ENCODE data around the gene CDC42EP4. TPM values are rescaled to one million over a fixed set of nuclear protein-coding genes. Genes with fewer than 3 reads are reported as not detected.

The CDC42EP4 gene, protein sequence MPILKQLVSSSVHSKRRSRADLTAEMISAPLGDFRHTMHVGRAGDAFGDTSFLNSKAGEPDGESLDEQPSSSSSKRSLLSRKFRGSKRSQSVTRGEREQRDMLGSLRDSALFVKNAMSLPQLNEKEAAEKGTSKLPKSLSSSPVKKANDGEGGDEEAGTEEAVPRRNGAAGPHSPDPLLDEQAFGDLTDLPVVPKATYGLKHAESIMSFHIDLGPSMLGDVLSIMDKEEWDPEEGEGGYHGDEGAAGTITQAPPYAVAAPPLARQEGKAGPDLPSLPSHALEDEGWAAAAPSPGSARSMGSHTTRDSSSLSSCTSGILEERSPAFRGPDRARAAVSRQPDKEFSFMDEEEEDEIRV
- 44.6 TPM for total RNA-seq
- long read RNA-seq, transcript CDC42EP4-205 (2 exons, 1,022 nt) = minor isoform, 12 of 115 reads
- long read RNA-seq, transcript CDC42EP4-201 (2 exons, 3,272 nt) = major isoform, 55 of 115 reads
- long read RNA-seq, partial matches to known transcripts = 0 of 115 reads
- long read RNA-seq, other reads (novel, unspliced or antisense) = 48 of 115 reads

DNA sequence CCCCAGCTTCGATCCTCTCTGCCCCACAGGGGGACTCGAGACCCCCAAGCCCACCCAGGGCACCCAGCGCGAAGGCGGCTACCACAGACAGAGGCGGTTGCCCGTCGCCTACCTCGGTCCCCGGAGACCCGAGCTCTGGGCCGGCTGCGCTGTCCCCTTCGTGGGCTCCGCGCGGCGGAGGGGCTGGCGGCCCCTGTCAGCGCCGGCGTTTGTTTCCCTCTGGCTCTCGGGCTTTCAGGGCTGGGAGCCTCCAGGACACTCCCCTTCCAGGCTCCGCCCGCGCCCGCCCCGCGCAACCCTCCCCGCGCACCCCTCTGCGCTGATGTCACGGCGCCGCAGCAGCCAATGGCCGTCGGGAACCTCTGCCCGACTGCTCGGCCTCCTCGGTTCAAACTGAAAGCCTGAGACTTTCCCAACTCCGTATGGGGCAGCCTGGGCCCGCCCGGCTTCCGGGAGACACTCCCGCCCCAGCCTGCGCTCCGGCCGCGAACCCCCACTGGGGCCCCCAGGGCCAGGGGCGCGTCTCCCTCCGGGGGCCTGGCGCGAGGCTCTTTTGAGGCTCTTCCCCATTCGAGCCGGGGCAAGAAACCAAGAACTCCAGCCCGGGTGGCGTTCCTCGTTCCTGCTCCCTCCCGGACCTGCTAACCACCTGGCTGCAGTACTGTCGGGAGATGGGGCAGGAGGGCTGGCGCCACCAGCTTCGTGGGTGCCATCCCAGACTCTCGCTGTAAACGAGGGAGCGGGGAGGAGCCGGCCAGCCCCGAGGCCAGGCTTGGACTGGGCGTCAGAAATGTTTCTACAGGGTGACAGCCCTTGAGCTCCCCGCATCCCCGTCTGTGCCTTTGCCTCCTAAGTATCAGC lies at the start of gene CDC42EP4:
Gene CDC42EP4 (minus strand): TSS at position 221 of the 861 bp plus-strand sequence. CDS start 25,501 bp downstream, outside the sequence.
- no peaks in the 10 kb centered on the region for H3K9me3 ChIP-seq
- H3K36me3 ChIP-seq = no peaks in the 10 kb centered on the region
- intact Hi-C loops (cut with DNase I) = no loop called here
- ATAC-seq (peak; percentile 90 to 94), DNase-seq (peak; percentile 96)
- H3K27me3 ChIP-seq (ENCODE audit: low read depth) = no peaks in the 10 kb centered on the region
- H3K4me1 ChIP-seq = peaks cover 41% of the 10 kb centered on the region
- H3K4me3 ChIP-seq = peak within 1 kb of the TSS; percentile 100
- TF ChIP-seq, protein P1, sequence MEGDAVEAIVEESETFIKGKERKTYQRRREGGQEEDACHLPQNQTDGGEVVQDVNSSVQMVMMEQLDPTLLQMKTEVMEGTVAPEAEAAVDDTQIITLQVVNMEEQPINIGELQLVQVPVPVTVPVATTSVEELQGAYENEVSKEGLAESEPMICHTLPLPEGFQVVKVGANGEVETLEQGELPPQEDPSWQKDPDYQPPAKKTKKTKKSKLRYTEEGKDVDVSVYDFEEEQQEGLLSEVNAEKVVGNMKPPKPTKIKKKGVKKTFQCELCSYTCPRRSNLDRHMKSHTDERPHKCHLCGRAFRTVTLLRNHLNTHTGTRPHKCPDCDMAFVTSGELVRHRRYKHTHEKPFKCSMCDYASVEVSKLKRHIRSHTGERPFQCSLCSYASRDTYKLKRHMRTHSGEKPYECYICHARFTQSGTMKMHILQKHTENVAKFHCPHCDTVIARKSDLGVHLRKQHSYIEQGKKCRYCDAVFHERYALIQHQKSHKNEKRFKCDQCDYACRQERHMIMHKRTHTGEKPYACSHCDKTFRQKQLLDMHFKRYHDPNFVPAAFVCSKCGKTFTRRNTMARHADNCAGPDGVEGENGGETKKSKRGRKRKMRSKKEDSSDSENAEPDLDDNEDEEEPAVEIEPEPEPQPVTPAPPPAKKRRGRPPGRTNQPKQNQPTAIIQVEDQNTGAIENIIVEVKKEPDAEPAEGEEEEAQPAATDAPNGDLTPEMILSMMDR (IDR thresholded peaks at IDR 0.05) = peak; percentile 9
- H3K27ac ChIP-seq = peak within 1 kb of the TSS; percentile 99

DNA sequence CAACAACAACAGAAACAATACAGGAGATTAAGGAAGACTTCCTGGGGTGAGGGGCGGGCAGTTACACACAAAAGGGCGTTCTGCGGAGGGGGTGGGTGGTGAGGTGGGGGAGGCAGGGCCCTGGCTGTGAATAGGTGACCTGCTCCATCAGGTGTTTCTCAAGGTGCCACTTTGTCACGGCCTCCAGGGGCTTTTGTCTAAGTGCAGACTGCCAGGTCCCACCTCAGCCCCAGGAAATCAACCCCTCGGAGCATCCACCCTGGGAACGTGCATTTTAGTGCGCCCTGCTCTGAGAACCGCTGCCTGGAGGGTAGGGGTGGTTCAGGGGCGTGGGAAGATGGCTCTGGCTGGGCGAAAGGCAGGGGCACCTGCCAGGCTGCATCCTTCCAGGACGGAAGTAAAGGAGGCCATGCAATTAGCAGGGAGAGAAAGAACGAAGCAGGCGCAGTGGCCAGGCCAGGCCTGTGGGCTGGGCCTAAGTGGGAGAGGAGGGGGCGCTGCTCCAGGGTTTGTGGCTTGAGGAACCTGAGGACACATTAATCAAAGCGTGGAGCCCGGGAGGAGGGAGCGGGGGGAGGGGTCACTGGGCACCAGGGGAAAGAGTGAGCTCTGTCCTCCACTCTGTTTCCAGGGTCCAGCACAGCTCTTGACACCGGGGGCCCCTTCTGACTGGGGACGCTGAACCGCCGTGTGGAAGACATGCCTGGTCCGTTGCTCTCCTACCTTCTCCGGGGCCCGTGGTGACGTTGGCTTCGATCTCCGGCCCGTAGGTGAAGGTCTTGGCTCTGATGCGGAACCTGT lies 49.4 kb upstream of the CDC42EP4 start:
- intact Hi-C loops (cut with DNase I) = no loop called here
- H3K4me3 ChIP-seq = no peak overlapping the region
- no peak for ATAC-seq
- DNase-seq = no peak
- TF ChIP-seq, protein P1 (IDR thresholded peaks at IDR 0.05) = no peak
- no peak overlapping the region for H3K27ac ChIP-seq
- no peaks in the 10 kb centered on the region for H3K36me3 ChIP-seq
- no peaks in the 10 kb centered on the region for H3K9me3 ChIP-seq
- H3K4me1 ChIP-seq = peaks cover 12% of the 10 kb centered on the region
- H3K27me3 ChIP-seq (ENCODE audit: low read depth) = no peaks in the 10 kb centered on the region

DNA sequence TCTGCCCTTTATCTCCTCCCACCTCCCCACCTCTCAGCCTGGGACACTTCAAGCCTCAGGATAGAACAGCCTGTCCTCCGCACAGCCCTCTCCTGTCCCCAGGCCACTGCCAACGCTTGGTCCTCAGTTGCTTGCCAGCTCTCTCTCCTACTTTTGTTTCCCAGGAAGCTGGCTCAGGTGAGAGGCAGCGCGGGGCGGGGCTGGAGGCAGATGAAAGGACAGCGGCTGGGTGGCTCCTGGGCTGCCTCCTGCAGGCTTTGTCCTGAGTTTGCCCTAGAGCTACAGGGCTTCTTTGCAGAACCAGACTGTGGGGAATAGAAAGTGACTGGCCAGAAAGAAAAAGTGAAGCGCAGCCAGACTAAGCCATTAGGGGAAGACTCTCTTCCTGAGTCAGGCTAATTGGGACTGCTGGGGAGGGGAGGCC lies 48.2 kb upstream of the CDC42EP4 start:
- TF ChIP-seq, protein P1 (IDR thresholded peaks at IDR 0.05) = peak; percentile 13
- Histone ChIP-seq H3K27me3 (ENCODE audit: low read depth) (no peaks in the 10 kb centered on the region), H3K9me3 (no peaks in the 10 kb centered on the region), H3K4me3 (no peak overlapping the region), H3K27ac (no peak overlapping the region), H3K36me3 (no peaks in the 10 kb centered on the region), H3K4me1 (peaks cover 5% of the 10 kb centered on the region)
- intact Hi-C loops (cut with DNase I) = no loop called here
- DNase-seq (peak; percentile 87), ATAC-seq (peak; percentile 87 to 90)

DNA sequence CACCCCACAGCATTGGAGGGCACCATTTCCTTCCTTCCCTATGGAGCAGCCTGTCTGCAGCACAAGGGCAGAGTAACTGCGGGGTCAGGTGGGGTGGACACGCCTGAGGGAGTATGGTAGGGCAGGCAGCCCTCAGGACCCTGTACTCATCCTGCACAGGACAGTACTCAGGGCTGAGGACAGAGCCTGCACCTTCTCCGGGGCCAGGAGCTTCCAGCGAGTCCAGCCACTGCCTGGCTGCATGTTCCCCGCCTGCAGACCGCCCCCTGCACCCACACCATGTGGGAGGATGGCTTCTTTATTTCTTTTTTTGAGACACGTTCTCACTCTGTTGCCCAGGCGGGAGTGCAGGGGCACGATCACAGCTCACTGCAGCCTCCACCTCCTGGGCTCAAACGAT lies 47.6 kb upstream of the CDC42EP4 start:
- intact Hi-C loops (cut with DNase I) = no loop called here
- Histone ChIP-seq H3K9me3 (no peaks in the 10 kb centered on the region), H3K27ac (no peak overlapping the region), H3K4me3 (no peak overlapping the region), H3K4me1 (peaks cover 5% of the 10 kb centered on the region), H3K27me3 (ENCODE audit: low read depth) (no peaks in the 10 kb centered on the region), H3K36me3 (no peaks in the 10 kb centered on the region)
- TF ChIP-seq, protein P1 (IDR thresholded peaks at IDR 0.05) = no peak
- ATAC-seq = no peak
- no peak for DNase-seq

DNA sequence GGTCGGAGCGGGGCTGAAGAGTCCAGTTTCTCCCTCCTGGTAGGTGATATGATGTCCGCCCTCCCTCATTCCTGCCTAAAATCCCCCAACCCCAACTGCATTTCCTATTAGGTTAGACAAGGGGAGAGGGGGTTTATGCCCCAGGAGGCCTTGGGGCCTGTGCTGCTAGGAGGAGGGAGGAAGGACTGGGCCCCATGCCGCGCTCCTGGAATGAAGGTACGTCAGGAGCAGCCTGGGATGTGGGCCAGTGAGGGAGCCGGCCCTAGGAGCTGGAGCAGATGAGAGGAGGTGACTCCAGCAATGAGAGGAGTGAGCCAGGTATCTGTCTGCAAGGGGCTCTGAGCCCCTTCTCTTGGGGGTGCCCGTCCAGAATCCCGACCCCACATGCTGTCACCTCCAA lies 46.9 kb upstream of the CDC42EP4 start:
- no peak for ATAC-seq
- no peak for DNase-seq
- no peak overlapping the region for H3K4me3 ChIP-seq
- TF ChIP-seq, protein P1 (IDR thresholded peaks at IDR 0.05) = no peak
- H3K9me3 ChIP-seq = no peaks in the 10 kb centered on the region
- H3K36me3 ChIP-seq = no peaks in the 10 kb centered on the region
- intact Hi-C loops (cut with DNase I) = no loop called here
- peaks cover 5% of the 10 kb centered on the region for H3K4me1 ChIP-seq
- no peaks in the 10 kb centered on the region for H3K27me3 ChIP-seq (ENCODE audit: low read depth)
- H3K27ac ChIP-seq = no peak overlapping the region
